GM21825 (cell line): ENCODE measurements around the gene ANAPC16.
"Not testable (repeated sequence)": the region's sequence is repeated elsewhere in the genome, so short reads cannot be mapped to it uniquely, and the experiment has no call there.

Experiments used
- ATAC-seq: cut with Tn5 transposase; IDR thresholded peaks from one replicate; pipeline ENCODE4 v1.9.1; 2021; ENCODE audit warnings: mild to moderate bottlenecking, moderate library complexity; ENCODE audit not compliant: unreplicated experiment

The ANAPC16 gene

DNA sequence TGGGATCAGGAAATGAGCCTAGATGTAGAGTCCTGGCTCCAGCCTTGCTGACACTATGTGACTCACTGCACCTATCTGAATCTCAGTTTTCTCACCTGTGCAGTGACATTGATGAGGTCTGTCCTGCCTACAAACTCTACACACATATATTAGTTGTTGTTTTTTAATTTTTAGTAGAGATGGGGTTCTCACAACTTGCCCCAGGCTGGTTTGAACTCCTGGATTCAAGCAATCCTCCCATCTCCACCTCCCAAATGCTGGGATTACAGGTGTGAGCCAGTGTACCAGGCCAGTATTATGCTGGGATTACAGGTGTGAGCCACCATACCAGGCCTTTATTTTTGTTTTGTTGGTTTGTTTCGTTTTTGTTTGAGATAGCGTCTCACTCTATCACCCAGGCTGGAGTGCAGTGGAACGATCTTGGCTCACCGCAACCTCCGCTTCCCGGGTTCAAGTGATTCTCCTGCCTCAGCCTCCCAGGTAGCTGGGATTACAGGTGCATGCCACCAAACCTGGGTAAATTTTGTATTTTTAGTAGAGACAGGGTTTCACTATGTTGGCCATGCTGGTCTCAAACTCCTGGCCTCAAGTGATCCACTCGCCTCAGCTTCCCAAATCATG lies 46.1 kb downstream of the ANAPC16 start:
- peak; percentile 10 for ATAC-seq

DNA sequence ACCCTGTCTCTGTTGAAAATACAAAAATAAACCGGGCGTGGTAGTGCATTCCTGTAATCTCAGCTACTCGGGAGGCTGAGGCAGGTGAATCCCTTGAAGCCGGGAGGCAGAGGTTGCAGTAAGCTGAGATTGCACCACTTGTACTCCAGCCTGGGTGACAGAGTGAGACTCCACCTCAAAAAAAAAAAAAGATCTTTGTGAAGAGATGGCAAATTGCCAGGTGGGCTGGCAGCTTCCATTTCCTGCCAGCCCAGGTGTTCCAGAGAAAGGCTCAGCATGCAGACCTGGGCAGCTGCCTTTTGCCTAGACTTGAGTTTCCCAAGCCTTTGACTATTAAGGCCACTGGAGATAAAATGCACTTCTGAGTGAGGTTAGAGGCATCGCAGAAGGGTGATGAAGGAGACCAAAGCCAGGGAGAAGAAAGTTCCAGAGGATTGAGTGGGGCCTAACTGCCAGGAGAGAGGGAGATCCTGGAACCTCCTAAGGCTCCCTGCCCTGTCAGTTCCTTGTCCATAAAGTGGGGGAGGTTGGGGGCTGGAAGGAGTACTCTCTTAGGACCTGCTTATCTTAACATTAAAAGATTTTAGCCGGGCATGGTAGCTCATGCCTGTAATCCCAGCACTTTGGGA lies 47.9 kb downstream of the ANAPC16 start:
- ATAC-seq: no peak

DNA sequence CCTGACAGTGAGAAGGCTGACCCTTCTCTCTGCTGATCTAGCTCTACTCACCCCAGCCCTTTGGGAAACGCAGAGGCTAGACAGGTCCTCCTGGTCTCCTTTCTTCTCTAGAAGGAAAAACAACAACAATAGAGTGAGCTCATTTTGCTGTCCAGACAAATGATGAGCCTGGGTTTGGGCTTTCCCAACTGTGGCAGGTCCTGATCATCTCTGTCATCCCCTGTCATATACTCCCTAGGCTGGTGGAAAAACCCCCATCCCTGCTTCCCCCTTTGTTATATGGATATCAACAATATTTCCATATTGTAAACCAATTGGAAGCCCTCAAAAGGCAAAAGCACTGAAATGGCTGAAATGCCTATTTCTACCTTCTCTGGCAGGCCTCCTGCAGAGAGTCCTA lies 48.7 kb downstream of the ANAPC16 start:
- ATAC-seq: no peak

DNA sequence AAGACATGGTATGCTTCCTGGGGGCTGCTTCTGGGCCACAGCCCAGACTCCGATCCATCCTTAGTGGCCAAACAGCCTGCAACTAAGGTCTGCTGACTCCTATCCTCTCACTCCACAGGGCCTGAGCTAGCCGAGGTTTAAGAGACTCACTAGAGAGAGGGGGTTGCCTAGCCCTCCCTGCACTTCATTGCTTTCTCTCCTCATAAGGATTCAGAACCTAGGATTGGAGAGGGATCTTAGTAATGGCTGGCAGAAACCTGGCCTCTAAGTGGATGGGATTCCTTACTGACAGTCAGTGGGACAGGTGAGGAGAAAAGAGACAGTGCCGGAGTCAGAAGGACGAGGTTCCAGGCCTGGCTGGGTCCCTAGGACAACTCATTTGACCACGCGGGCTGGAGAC lies 49.7 kb downstream of the ANAPC16 start:
- no peak for ATAC-seq

DNA sequence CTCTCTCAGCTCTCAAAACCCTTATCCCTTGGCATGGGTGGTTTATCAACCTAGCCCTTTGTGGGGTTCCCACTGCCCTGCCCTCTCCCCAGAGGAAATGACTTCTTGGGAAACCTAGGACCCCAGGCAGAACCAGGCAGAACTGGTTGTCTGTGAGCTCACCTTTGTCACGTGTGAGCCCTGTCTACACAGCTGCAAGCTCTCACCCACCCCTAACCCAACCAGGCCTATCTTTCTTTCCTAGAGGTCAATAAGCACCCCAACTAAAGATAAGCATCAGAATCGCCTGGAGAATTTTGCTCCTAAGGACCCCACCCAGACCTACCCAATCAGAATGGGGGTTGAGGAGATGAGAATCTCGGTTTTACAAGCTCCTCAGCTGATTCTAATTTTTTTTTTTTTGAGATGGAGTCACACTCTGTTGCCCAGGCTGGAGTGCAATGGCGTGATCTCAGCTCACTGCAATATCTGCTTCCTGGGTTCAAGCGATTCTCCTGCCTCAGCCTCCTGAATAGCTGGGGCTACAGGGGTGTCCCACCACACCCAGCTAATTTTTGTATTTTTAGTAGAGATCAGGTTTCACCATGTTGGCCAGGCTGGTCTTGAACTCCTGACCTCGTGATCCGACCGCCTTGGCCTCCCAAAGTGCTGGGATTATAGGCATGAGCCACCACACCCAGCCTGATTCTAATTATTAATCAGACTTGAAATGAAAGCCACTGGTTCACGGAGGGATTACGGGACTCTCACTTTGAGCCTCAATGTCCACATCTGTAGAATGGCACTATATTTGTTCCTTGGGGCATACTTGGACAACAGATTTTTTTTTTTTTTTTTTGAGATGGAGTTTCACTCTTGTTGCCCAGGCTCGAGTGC lies 50.4 kb downstream of the ANAPC16 start:
- no peak for ATAC-seq

DNA sequence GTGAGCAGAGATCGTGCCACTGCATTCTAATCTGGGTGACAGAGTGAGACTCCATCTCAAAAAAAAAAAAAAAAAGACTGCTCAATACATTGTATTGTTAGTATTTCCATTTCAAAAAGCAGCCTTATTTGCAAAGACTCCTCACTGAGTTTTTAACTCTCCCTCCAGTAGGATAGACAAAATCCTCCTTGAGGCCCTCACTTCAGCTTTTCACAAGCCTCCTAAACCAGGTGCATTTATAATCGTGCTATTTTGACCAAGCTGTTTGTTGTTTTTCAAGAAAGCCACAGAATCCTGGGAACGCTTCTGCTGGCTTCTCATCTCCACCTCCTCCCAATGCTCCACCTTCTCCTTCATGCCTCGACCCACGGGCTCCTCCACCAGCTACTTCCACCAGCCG lies 51.6 kb downstream of the ANAPC16 start:
- ATAC-seq: no peak

DNA sequence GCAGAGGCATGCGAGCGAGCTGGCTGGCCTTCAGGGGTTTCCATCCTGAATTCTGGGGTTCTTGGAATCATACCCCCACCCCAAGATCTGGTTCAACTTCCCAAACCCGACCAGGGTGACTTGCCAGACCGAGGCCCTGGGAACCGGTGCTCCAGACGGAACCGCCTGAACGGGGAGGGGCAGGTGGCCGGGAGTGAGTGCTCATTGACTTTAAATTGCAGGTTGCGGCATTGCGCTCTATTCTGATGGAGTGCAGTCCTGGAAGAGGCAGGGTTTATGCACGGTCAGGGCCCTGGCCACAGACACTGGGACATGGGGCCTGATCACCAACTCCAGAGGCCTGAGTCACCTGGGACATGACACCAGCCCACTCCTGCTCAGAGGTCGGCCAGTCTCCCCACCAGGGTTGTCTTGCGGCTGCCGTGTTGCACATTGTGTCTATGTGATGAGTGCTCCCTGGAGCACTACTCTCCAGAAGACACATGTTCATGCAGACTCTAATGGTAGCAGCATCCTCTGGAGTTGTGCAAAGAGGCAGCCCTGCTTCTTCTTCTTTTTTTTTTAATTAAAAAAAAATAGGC lies 52.1 kb downstream of the ANAPC16 start:
- no peak for ATAC-seq

DNA sequence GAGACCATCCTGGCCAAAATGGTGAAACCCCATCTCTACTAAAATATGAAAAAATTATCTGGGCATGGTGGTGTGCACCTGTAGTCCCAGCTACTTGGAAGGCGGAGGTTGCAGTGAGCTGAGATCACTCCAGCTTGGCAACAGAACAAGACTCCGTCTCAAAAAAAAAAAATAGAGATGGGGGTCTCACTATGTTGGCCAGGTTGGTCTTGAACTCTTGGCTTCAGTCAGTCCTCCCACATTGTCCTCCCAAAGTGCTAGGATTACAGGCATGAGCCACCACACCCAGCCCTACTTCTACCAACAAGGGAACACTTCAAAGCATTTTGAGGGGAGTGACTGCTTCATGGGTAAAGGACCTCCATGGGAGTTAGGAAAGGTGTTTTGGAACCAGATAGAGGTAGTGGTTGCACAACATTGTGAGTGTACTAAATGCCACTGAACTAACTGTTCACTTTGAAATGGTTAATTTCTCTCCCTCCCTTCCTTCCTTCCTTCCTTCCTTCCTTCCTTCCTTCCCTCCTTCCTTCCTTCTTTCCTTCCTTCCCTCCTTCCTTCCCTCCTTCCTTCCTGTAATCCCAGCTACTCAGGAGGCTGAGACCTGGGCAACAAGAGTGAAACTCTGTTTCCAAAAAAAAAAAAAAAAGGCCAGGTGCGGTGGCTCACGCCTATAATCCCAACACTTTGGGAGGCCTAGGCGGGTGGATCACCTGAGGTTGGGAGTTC lies 52.8 kb downstream of the ANAPC16 start:
- not testable (repeated sequence) for ATAC-seq

DNA sequence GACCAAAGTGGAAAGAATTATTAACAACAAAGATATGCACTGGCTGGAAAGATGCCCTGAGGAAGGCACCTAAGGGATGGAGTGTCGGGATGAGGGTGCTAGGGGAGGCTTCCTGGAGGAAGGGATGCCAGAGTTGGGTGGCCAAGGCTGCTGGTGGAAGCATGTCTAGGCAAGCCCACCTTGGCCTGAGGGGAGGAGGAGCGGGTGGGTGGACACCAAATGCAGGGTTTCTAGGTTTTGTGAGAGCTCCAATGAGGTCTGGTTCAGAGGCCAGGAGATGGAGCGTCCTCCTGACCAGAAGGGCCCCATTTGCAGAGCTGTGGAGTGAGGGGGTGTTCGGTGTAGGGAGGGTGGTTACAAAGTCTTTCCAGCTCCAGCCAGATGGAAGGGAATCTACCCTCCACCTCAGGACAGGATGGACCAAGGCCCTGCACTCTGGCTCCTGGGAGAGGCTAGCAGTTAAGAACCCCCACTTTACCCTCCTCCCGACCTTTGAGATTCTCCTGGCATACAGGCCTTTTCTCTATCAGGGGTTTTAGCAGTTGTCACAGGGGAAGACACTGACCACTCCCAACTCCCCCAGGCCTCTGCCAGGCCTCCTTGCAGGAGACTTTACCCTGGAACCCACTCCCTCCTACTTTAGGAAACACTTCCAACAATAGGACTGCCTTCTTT lies 54.9 kb downstream of the ANAPC16 start:
- ATAC-seq: no peak

DNA sequence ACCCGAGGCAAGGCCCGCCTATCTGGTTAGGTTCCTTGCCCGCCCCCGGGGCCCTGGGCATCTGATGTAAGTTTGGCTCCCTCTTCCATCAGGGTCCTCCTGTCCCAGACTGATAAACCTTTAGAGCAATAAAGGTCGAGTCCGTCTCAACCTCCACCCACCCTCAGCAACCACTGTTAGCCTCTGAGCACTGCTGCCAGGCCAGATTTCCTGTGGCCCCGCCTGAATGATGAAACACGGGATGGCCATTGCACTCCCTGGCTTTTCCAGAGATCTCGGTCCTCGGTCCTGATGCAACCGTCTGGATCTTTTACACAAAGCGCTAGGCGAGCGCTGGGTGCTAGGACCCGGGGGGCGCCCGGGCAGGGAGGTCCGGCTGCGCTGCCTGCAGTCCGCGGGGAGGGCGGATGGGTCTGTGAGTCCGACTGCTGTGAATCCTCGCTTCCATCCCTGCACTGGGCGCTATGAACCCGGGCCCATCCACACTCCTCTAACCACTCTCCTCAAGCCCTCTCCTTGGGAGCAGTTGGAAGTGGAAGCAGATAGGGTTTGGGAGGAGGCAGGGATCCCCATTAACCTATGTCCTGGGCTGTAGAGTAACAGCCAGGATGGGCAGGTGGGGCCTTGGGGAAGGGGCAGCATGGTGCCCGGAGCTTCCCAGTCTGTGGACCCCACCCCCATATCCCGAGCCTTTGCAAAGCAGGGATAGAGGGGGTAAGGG lies 57.0 kb downstream of the ANAPC16 start:
- peak; percentile 21 for ATAC-seq

DNA sequence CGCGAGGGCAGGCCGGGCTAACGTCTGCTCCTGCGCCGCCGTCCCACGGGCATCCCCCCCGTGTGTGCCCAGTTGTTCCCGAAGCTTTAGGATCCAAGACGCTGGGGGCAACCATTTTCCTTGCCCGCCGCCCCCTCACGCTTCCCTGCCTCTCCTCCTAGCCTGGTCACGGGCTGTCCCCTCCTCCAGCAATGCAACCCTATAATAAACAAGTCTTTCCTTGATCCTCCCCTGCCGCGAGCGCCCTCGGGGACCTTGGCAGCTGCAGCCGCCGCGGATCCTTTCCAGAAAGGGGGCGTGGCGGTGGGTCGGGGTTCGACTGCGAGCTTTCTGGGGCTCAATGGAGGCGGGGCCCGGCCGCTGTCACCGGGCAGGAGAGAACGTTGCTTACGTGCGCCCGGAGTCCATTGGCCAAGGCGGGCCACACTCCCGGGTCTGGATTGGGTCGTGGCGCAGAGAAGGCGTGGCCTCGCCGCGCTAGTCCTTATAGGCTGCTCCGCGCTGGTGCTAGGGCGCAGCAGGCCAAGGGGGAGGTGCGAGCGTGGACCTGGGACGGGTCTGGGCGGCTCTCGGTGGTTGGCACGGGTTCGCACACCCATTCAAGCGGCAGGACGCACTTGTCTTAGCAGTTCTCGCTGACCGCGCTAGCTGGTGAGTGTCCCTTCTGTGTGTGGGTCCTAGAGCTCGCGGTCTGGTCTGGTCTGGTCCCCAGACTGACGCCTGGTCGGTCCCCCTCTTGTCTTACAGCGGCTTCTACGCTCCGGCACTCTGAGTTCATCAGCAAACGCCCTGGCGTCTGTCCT lies 57.8 kb downstream of the ANAPC16 start, which contains the start of gene DDIT4:
Gene DDIT4 (plus strand): TSS at position 515 of the 803 bp plus-strand sequence. CDS start 293 bp downstream, outside the sequence.
- ATAC-seq: peak; percentile 77

DNA sequence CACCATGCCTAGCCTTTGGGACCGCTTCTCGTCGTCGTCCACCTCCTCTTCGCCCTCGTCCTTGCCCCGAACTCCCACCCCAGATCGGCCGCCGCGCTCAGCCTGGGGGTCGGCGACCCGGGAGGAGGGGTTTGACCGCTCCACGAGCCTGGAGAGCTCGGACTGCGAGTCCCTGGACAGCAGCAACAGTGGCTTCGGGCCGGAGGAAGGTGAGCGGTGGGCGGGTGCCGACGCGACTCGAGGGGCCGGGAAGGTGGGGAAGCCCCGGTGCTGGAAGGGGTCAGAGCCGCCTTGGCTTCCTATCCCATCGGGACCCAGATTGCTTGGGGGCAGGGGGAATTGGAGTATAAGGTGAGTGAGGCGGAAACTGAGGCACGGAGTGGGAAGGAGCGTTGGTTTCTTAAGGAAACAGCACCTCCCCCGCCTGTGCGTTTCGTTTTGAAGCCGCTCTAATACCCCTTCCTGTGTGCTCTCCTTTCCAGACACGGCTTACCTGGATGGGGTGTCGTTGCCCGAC lies 58.5 kb downstream of the ANAPC16 start:
- ATAC-seq: peak; percentile 1

DNA sequence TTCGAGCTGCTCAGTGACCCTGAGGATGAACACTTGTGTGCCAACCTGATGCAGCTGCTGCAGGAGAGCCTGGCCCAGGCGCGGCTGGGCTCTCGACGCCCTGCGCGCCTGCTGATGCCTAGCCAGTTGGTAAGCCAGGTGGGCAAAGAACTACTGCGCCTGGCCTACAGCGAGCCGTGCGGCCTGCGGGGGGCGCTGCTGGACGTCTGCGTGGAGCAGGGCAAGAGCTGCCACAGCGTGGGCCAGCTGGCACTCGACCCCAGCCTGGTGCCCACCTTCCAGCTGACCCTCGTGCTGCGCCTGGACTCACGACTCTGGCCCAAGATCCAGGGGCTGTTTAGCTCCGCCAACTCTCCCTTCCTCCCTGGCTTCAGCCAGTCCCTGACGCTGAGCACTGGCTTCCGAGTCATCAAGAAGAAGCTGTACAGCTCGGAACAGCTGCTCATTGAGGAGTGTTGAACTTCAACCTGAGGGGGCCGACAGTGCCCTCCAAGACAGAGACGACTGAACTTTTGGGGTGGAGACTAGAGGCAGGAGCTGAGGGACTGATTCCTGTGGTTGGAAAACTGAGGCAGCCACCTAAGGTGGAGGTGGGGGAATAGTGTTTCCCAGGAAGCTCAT lies 59.0 kb downstream of the ANAPC16 start:
- ATAC-seq: no peak

DNA sequence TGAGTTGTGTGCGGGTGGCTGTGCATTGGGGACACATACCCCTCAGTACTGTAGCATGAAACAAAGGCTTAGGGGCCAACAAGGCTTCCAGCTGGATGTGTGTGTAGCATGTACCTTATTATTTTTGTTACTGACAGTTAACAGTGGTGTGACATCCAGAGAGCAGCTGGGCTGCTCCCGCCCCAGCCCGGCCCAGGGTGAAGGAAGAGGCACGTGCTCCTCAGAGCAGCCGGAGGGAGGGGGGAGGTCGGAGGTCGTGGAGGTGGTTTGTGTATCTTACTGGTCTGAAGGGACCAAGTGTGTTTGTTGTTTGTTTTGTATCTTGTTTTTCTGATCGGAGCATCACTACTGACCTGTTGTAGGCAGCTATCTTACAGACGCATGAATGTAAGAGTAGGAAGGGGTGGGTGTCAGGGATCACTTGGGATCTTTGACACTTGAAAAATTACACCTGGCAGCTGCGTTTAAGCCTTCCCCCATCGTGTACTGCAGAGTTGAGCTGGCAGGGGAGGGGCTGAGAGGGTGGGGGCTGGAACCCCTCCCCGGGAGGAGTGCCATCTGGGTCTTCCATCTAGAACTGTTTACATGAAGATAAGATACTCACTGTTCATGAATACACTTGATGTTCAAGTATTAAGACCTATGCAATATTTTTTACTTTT lies 59.7 kb downstream of the ANAPC16 start:
- no peak for ATAC-seq

DNA sequence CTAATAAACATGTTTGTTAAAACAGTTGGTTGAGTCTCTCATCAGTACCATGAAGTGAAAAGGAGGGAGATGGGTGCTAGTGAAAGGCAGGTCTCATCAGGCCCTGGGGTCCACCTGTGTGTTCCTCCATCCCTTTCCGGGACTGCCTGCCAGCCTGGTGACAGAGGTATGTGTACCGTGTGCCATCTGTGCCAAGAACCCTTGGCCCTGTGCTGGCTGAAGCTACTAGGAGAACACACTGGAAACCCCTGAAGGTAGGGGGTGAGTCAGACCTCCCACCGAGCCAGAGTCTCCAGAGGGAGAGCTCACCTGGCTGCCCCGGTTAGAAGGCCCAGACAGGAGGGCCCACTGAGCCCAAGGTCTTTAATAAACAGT lies 60.2 kb downstream of the ANAPC16 start:
- ATAC-seq: no peak

DNA sequence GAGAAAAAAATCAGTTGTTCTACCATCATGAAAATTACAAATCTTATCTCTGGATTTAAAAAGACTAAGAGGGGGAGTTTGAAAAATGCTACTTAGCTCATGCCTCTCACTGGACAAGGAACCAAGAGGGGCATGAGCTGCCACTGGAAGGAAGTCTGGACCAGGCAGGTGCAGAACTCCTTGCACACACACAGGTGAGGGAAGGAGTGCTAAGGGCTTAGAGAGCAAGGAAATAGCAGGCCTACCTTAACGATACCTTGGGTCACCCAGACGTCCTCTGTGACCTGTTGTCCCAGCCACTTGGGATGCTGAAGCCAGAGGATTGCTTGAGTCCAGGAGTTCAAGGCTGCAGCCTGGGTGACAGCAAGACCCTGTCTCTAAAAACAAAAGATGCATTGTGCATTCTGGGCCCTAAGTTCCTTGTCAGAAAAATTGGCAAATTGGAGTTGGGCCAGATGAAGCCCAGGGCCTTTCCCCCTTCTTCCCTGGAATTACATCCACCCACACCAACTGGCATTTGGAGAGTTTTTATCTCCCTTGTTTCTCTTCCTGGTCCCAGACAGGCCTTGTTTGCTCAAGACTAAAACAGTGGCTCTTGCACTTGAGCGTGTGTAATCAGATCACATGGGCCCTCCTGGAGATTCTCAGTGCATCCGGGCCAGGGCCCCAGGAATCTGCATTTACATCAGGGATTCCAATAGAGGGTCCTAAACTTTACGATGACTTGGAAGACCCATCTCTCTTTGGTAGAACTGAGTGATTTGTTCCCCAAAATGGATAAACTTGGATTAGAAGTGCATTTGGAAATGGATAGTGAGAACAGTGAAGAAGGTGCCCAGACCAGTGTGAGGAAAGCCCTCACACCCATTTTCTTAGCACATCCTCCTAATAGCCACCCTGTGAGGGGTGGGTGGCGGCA lies 60.9 kb downstream of the ANAPC16 start:
- ATAC-seq: no peak
